WTC11 (cell line): ENCODE data around the gene SMYD3. TPM values are rescaled to one million over a fixed set of nuclear protein-coding genes. Genes with fewer than 3 reads are reported as not detected.

Experiments used
- ATAC-seq: fragments of 200-7000 bp; cut with Tn5 transposase; 2 replicates; pipeline ENCODE4 v1.10.0; 2021; ENCODE audit warnings: mild to moderate bottlenecking, moderate library complexity
- CTCF ChIA-PET: fragments of 300-600 bp; sonication (Branson Sonifier 250); formaldehyde crosslinking; loops from one replicate; lab custom pipeline; 2021; ENCODE audit warnings: antibody characterized with exemption; lab: Charles Lee
- POLR2A ChIA-PET: fragments of 350-600 bp; sonication (Branson Sonifier 250); formaldehyde crosslinking; loops from one replicate; lab custom pipeline; 2021; ENCODE audit warnings: antibody characterized with exemption; lab: Charles Lee
- DNase-seq: peaks from one replicate; pipeline ENCODE4 v3.0.0; 2021; ENCODE audit warnings: low spot score
- H3K27ac Mint-ChIP-seq: 2 replicates; pipeline ENCODE4 v1.8.0; 2021; ENCODE audit warnings: mixed read lengths
- H3K27me3 Mint-ChIP-seq: 2 replicates; pipeline ENCODE4 v1.8.0; 2021; ENCODE audit warnings: low read depth, mild to moderate bottlenecking, moderate library complexity, mixed read lengths
- H3K36me3 Mint-ChIP-seq: 2 replicates; pipeline ENCODE4 v1.8.0; 2021; ENCODE audit warnings: mixed read lengths
- H3K4me1 Mint-ChIP-seq: 2 replicates; pipeline ENCODE4 v1.8.0; 2022; ENCODE audit warnings: mixed read lengths
- H3K4me3 Mint-ChIP-seq: 2 replicates; pipeline ENCODE4 v1.8.0; 2021; ENCODE audit warnings: mild to moderate bottlenecking, moderate library complexity, mixed read lengths
- H3K9me3 Mint-ChIP-seq: 2 replicates; pipeline ENCODE4 v1.8.0; 2021; ENCODE audit warnings: mixed read lengths
- CREB1 ChIP-seq: sonication (generic); formaldehyde crosslinking; IDR thresholded peaks from 2 replicates; pipeline ENCODE4 v1.8.0; 2023; ENCODE audit warnings: mild to moderate bottlenecking, missing genetic modification reagents
- E2F4 ChIP-seq: sonication (generic); formaldehyde crosslinking; IDR thresholded peaks from 2 replicates; pipeline ENCODE4 v1.8.1; 2022; ENCODE audit warnings: low read depth, mild to moderate bottlenecking, moderate library complexity, missing genetic modification reagents, borderline replicate concordance
- ELF4 ChIP-seq: sonication (generic); formaldehyde crosslinking; IDR thresholded peaks from 2 replicates; pipeline ENCODE4 v1.8.1; 2022; ENCODE audit warnings: low read depth, mild to moderate bottlenecking, moderate library complexity, missing genetic modification reagents
- EMX1 ChIP-seq: fragments of 250-450 bp; sonication (Bioruptor Pico); IDR thresholded peaks from 2 replicates; pipeline ENCODE4 v1.8.0; 2021; ENCODE audit warnings: mild to moderate bottlenecking
- ETV6 ChIP-seq: sonication (generic); formaldehyde crosslinking; IDR thresholded peaks from 2 replicates; pipeline ENCODE4 v1.8.1; 2022; ENCODE audit warnings: mild to moderate bottlenecking, missing genetic modification reagents
- GRHL2 ChIP-seq: fragments of 250-450 bp; sonication (Bioruptor Pico); IDR thresholded peaks from 2 replicates; pipeline ENCODE4 v1.8.0; 2022; ENCODE audit warnings: mild to moderate bottlenecking, moderate library complexity; ENCODE audit not compliant: insufficient replicate concordance, severe bottlenecking
- HMGA2 ChIP-seq: fragments of 250-450 bp; sonication (Bioruptor Pico); IDR thresholded peaks from 2 replicates; pipeline ENCODE4 v1.4.0; 2021; ENCODE audit warnings: mild to moderate bottlenecking, moderate library complexity
- JAZF1 ChIP-seq: fragments of 250-450 bp; sonication (Bioruptor Pico); IDR thresholded peaks from 2 replicates; pipeline ENCODE4 v1.9.0; 2021; ENCODE audit warnings: moderate library complexity, mild to moderate bottlenecking, inconsistent platforms
- NFATC4 ChIP-seq: fragments of 250-450 bp; sonication (Bioruptor Pico); IDR thresholded peaks from 2 replicates; pipeline ENCODE4 v1.9.0; 2021; ENCODE audit warnings: mild to moderate bottlenecking
- NFYB ChIP-seq: sonication (generic); formaldehyde crosslinking; conservative IDR thresholded peaks from 2 replicates; pipeline ENCODE4 v1.8.0; 2022; ENCODE audit warnings: low read depth, missing genetic modification reagents
- NR2C2 ChIP-seq: sonication (generic); formaldehyde crosslinking; IDR thresholded peaks from 2 replicates; pipeline ENCODE4 v1.8.0; 2022; ENCODE audit warnings: mild to moderate bottlenecking, missing genetic modification reagents
- NR3C1 ChIP-seq: sonication (generic); formaldehyde crosslinking; conservative IDR thresholded peaks from 2 replicates; pipeline ENCODE4 v1.8.1; 2023; ENCODE audit warnings: low read depth, mild to moderate bottlenecking, missing genetic modification reagents
- RORB ChIP-seq: fragments of 250-450 bp; sonication (Bioruptor Pico); IDR thresholded peaks from 2 replicates; pipeline ENCODE4 v1.9.0; 2021; ENCODE audit warnings: mild to moderate bottlenecking
- SMAD3 ChIP-seq: sonication (generic); formaldehyde crosslinking; IDR thresholded peaks from 2 replicates; pipeline ENCODE4 v1.8.0; 2022; ENCODE audit warnings: missing genetic modification reagents, mild to moderate bottlenecking, borderline replicate concordance
- SMAD4 ChIP-seq: sonication (generic); formaldehyde crosslinking; IDR thresholded peaks from 2 replicates; pipeline ENCODE4 v1.8.0; 2022; ENCODE audit warnings: mild to moderate bottlenecking, missing genetic modification reagents
- SP1 ChIP-seq: sonication (generic); formaldehyde crosslinking; conservative IDR thresholded peaks from 2 replicates; pipeline ENCODE4 v1.8.1; 2022; ENCODE audit warnings: missing genetic modification reagents
- STAT6 ChIP-seq: sonication (generic); formaldehyde crosslinking; conservative IDR thresholded peaks from 2 replicates; pipeline ENCODE4 v1.8.1; 2023; ENCODE audit warnings: mild to moderate bottlenecking, low read depth, missing genetic modification reagents, moderate library complexity
- USF2 ChIP-seq: sonication (generic); formaldehyde crosslinking; IDR thresholded peaks from 2 replicates; pipeline ENCODE4 v1.8.1; 2023; ENCODE audit warnings: mild to moderate bottlenecking, missing genetic modification reagents, moderate library complexity
- ZNF219 ChIP-seq: sonication (generic); formaldehyde crosslinking; IDR thresholded peaks from 2 replicates; pipeline ENCODE4 v1.8.0; 2023; ENCODE audit warnings: missing genetic modification reagents, mild to moderate bottlenecking, borderline replicate concordance
- ZNF423 ChIP-seq: fragments of 250-450 bp; sonication (Bioruptor Pico); IDR thresholded peaks from 2 replicates; pipeline ENCODE4 v2.1.2; 2022; ENCODE audit warnings: mild to moderate bottlenecking, moderate library complexity
- ZNF425 ChIP-seq: fragments of 250-450 bp; sonication (Bioruptor Pico); conservative IDR thresholded peaks from 2 replicates; pipeline ENCODE4 v1.9.0; 2021; ENCODE audit warnings: mild to moderate bottlenecking
- ZNF671 ChIP-seq: fragments of 250-450 bp; sonication (Bioruptor Pico); IDR thresholded peaks from 2 replicates; pipeline ENCODE4 v1.8.0; 2021; ENCODE audit warnings: mild to moderate bottlenecking
- total RNA-seq: library from RNA; stranded (reverse); gene quantifications from 3 replicates; pipeline ENCODE4 v1.2.3, GENCODE V29; 2021

The SMYD3 gene
- total RNA-seq, 1 experiment from 2014 or later: 21.4 TPM

- TF ChIP-seq ELF4 (CRISPR knock-in tag): no peak
- no peak for TF ChIP-seq GRHL2
- no peak for TF ChIP-seq SP1
- TF ChIP-seq, all 79 proteins: peak for 0
Measured at GRCh38 chr1:245762396-245762910, 744.6 kb downstream of the SMYD3 start (continued).

- Mint-ChIP-seq H3K36me3 (peaks cover 5% of the 10 kb centered on the region), H3K4me3 (no peak overlapping the region), H3K27me3 (no peaks in the 10 kb centered on the region), H3K9me3 (peaks cover 16% of the 10 kb centered on the region), H3K4me1 (peaks cover 23% of the 10 kb centered on the region), H3K27ac (no peak overlapping the region)
- no peak for ATAC-seq
- CTCF ChIA-PET: interaction anchor here (0.6 kb wide), 1 partner anchor 37 kb away, joined by 3 read pairs; no protein-coding TSS in a partner anchor
- TF ChIP-seq NR3C1: no peak
- no peak for TF ChIP-seq ZNF219
- no peak for TF ChIP-seq SMAD4 (CRISPR knock-in tag)
- TF ChIP-seq ZNF671 (CRISPR knock-in tag): no peak
- no peak for TF ChIP-seq ETV6
- TF ChIP-seq NFATC4 (CRISPR knock-in tag): no peak
- no peak for TF ChIP-seq EMX1 (CRISPR knock-in tag)
- no peak for TF ChIP-seq NR2C2
- no peak for TF ChIP-seq JAZF1 (CRISPR knock-in tag)
- no peak for TF ChIP-seq ZNF425 (CRISPR knock-in tag)
- no peak for TF ChIP-seq ELF4 (CRISPR knock-in tag)
- no peak for TF ChIP-seq E2F4 (CRISPR knock-in tag)
- no peak for TF ChIP-seq HMGA2 (CRISPR knock-in tag)
- TF ChIP-seq SMAD3 (CRISPR knock-in tag): no peak
- POLR2A ChIA-PET: no interaction called here
- DNase-seq: no peak
Measured at GRCh38 chr1:245760301-245760700, 746.8 kb downstream of the SMYD3 start.

- H3K4me3 Mint-ChIP-seq: no peak overlapping the region
- H3K27me3 Mint-ChIP-seq: no peaks in the 10 kb centered on the region
- ATAC-seq (peak; percentile 86), DNase-seq (no peak)
- ChIA-PET CTCF (interaction anchor here (1.0 to 1.2 kb wide), 2 partner anchors 31 to 84 kb away, joined by 3 read pairs; no protein-coding TSS in a partner anchor), POLR2A (interaction anchor here (0.5 to 0.6 kb wide), 2 partner anchors 52 to 989 kb away, joined by 3 read pairs; no protein-coding TSS in a partner anchor)
- H3K27ac Mint-ChIP-seq: no peak overlapping the region
- peaks cover 7% of the 10 kb centered on the region for H3K36me3 Mint-ChIP-seq
- peaks cover 32% of the 10 kb centered on the region for H3K4me1 Mint-ChIP-seq
- TF ChIP-seq USF2 (CRISPR knock-in tag) (no peak), ELF4 (CRISPR knock-in tag) (no peak), ZNF423 (no peak), STAT6 (CRISPR knock-in tag) (no peak), RORB (CRISPR knock-in tag) (no peak), CREB1 (CRISPR knock-in tag) (no peak), NFYB (CRISPR knock-in tag) (no peak)
- H3K9me3 Mint-ChIP-seq: peaks cover 24% of the 10 kb centered on the region
Measured at GRCh38 chr1:245754463-245754961, 752.6 kb downstream of the SMYD3 start.
